Progenitor cell of endocrine pancreas (in vitro differentiated cells): ENCODE measurements around the gene ABHD16B. TPM values are rescaled to one million over a fixed set of nuclear protein-coding genes. Genes with fewer than 3 reads are reported as not detected.

Experiments
- DNase-seq: peaks from one replicate; pipeline ENCODE4 v3.0.0; 2021; ENCODE audit warnings: low spot score; ENCODE audit not compliant: unreplicated experiment
- H3K27ac Mint-ChIP-seq: 2 replicates; pipeline ENCODE4 v1.8.0; 2021; ENCODE audit warnings: mild to moderate bottlenecking, moderate library complexity, mixed read lengths
- H3K27me3 Mint-ChIP-seq: 2 replicates; pipeline ENCODE4 v1.8.0; 2021; ENCODE audit warnings: mixed read lengths
- H3K36me3 Mint-ChIP-seq: 2 replicates; pipeline ENCODE4 v1.8.0; 2022; ENCODE audit warnings: mixed read lengths; ENCODE audit not compliant: insufficient read depth
- H3K4me1 Mint-ChIP-seq: 2 replicates; pipeline ENCODE4 v1.8.0; 2021; ENCODE audit warnings: low read depth, mixed read lengths
- H3K4me3 Mint-ChIP-seq: 2 replicates; pipeline ENCODE4 v1.8.0; 2021; ENCODE audit warnings: low read depth, mild to moderate bottlenecking, moderate library complexity, mixed read lengths
- H3K9me3 Mint-ChIP-seq: 2 replicates; pipeline ENCODE4 v1.8.0; 2021; ENCODE audit warnings: low read depth, mixed read lengths
- CTCF ChIP-seq: fragments of 200-600 bp; sonication (generic); IDR thresholded peaks from one replicate; pipeline ENCODE4 v1.5.0; 2021; ENCODE audit warnings: antibody characterized with exemption, mild to moderate bottlenecking; ENCODE audit not compliant: unreplicated experiment
- total RNA-seq: library from RNA; stranded (reverse); gene quantifications from 2 replicates; pipeline ENCODE4 v1.2.1, GENCODE V29; 2021

Gene ABHD16B
- total RNA-seq, 1 donor from 2014 or later, result not detected

- TF ChIP-seq CTCF, result no peak
- DNase-seq, result no peak
- Mint-ChIP-seq H3K4me1 (no peaks in the 10 kb centered on the region), H3K36me3 (peaks cover 4% of the 10 kb centered on the region), H3K27ac (no peak overlapping the region), H3K9me3 (no peaks in the 10 kb centered on the region), H3K27me3 (no peaks in the 10 kb centered on the region), H3K4me3 (no peak overlapping the region)
Observed at GRCh38 chr20:63884506-63885263, 23.4 kb downstream of the ABHD16B start.

GRCh38 chr20:63885264-63886053, 24.2 kb downstream of the ABHD16B start:
- peaks cover 4% of the 10 kb centered on the region for H3K36me3 Mint-ChIP-seq
- H3K27ac Mint-ChIP-seq, result no peak overlapping the region
- H3K9me3 Mint-ChIP-seq, result no peaks in the 10 kb centered on the region
- TF ChIP-seq CTCF, result no peak
- DNase-seq, result no peak
- H3K4me3 Mint-ChIP-seq, result no peak overlapping the region
- no peaks in the 10 kb centered on the region for H3K27me3 Mint-ChIP-seq
- H3K4me1 Mint-ChIP-seq, result no peaks in the 10 kb centered on the region

GRCh38 chr20:63886054-63886419, 24.7 kb downstream of the ABHD16B start:
- H3K27ac Mint-ChIP-seq, result no peak overlapping the region
- no peak overlapping the region for H3K4me3 Mint-ChIP-seq
- no peaks in the 10 kb centered on the region for H3K4me1 Mint-ChIP-seq
- no peaks in the 10 kb centered on the region for H3K27me3 Mint-ChIP-seq
- H3K36me3 Mint-ChIP-seq, result peaks cover 6% of the 10 kb centered on the region
- no peaks in the 10 kb centered on the region for H3K9me3 Mint-ChIP-seq
- no peak for DNase-seq
- TF ChIP-seq CTCF, result no peak

- Mint-ChIP-seq H3K27ac (no peak overlapping the region), H3K4me1 (no peaks in the 10 kb centered on the region), H3K36me3 (peaks cover 6% of the 10 kb centered on the region), H3K9me3 (no peaks in the 10 kb centered on the region), H3K4me3 (no peak overlapping the region), H3K27me3 (no peaks in the 10 kb centered on the region)
- no peak for DNase-seq
- TF ChIP-seq CTCF, result no peak
Observed at GRCh38 chr20:63886921-63887320, 25.6 kb downstream of the ABHD16B start.

- Mint-ChIP-seq H3K4me1 (peaks cover 4% of the 10 kb centered on the region), H3K27ac (no peak overlapping the region)
Observed at GRCh38 chr20:63889241-63890200, 28.2 kb downstream of the ABHD16B start.

More at GRCh38 chr20:63889241-63890200, 28.2 kb downstream of the ABHD16B start:
- Mint-ChIP-seq H3K4me3 (no peak overlapping the region), H3K9me3 (no peaks in the 10 kb centered on the region), H3K27me3 (no peaks in the 10 kb centered on the region), H3K36me3 (peaks cover 6% of the 10 kb centered on the region)
- TF ChIP-seq CTCF, result no peak
- no peak for DNase-seq
